K562 (cell line): Measurements from ENCODE around the gene EPB41L3. TPM values are rescaled to one million over a fixed set of nuclear protein-coding genes. Genes with fewer than 3 reads are reported as not detected.

ENCODE experiments used
- ATAC-seq: fragments of 200-7000 bp; cut with Tn5 transposase; 3 replicates; pipeline ENCODE4 v1.9.1; 2020; ENCODE audit warnings: moderate library complexity
- BruUV-seq: library from RNA; stranded (reverse); fragments of 400-500 nt; replicated peaks from 2 replicates; lab custom pipeline; 2021; lab: Mats Ljungman, UMichigan
- CTCF ChIA-PET: fragments of 300-600 bp; formaldehyde crosslinking; extraction: SDS; loops from one replicate; lab custom pipeline; 2021; ENCODE audit warnings: low intra/inter-chr PET ratio; lab: Yijun Ruan, JAX
- POLR2A ChIA-PET: fragments of 300-600, 350-650 bp; sonication (Branson Sonifier 250); formaldehyde crosslinking; extraction: SDS; loops from one replicate; lab custom pipeline; 2021; ENCODE audit warnings: antibody characterized with exemption, inconsistent platforms; lab: Yijun Ruan, JAX
- DNase-seq, 4 experiments: peaks; one replicate each; pipeline versions ENCODE4 v3.0.0 to v3.0.0-alpha.2; 2011 to 2018; ENCODE audit warnings: low spot score in 3 of 4, mixed read lengths in 3 of 4; ENCODE audit errors: extremely low read depth in 1 of 4
- FAIRE-seq: peaks from 2 replicates; lab custom pipeline; 2011; peaks lifted over from hg19 to GRCh38; lab: Jason Lieb, UNC
- H2AFZ ChIP-seq: 2 replicates; pipeline ENCODE4 v1.6.0; 2011; ENCODE audit warnings: low read depth, low read length, control low read depth, inconsistent platforms
- H3K27ac ChIP-seq: fragments of 200-600 bp; 3 replicates; pipeline ENCODE4 v1.8.0; 2011; ENCODE audit warnings: low read depth, mild to moderate bottlenecking, control low read depth, inconsistent platforms, low read length, moderate library complexity, mixed read lengths; ENCODE audit errors: extremely low read depth
- H3K27me3 ChIP-seq, 2 experiments: fragments of 300-600 bp in 1 of 2; 2 replicates in 1 of 2; 3 replicates in 1 of 2; pipeline versions ENCODE4 v1.6.0 to v1.8.0; 2011; ENCODE audit warnings: inconsistent platforms in 2 of 2, low read length in 2 of 2, mild to moderate bottlenecking in 1 of 2, mixed read lengths in 1 of 2, moderate library complexity in 1 of 2; ENCODE audit not compliant: control insufficient read depth in 2 of 2, insufficient read depth in 2 of 2
- H3K36me3 ChIP-seq: fragments of 300-600 bp; 3 replicates; pipeline ENCODE4 v1.8.0; 2011; ENCODE audit warnings: mild to moderate bottlenecking, low read length, inconsistent platforms; ENCODE audit not compliant: control insufficient read depth, insufficient read depth
- H3K4me1 ChIP-seq, 2 experiments: fragments of 200-600 bp in 1 of 2; replicated peaks in 1 of 2; 2 replicates in 1 of 2; 3 replicates in 1 of 2; pipeline versions ENCODE4 v1.5.1 to v1.8.0; 2011; ENCODE audit warnings: inconsistent platforms in 2 of 2, low read length in 2 of 2, mild to moderate bottlenecking in 1 of 2, mixed read lengths in 1 of 2, moderate library complexity in 1 of 2; ENCODE audit not compliant: control insufficient read depth in 2 of 2, insufficient read depth in 2 of 2
- H3K4me2 ChIP-seq: 2 replicates; pipeline ENCODE4 v1.6.1; 2011; ENCODE audit warnings: low read length, control low read depth, inconsistent platforms, mixed read lengths; ENCODE audit not compliant: insufficient read depth
- H3K4me3 ChIP-seq: fragments of 200-600 bp; sonication (generic), shearing (Covaris generic); 2 replicates; pipeline ENCODE4 v1.5.1; 2016; ENCODE audit warnings: control low read depth, inconsistent platforms
- H3K79me2 ChIP-seq: fragments of 200-600 bp; 3 replicates; pipeline ENCODE4 v1.8.0; 2011; ENCODE audit warnings: low read length, inconsistent platforms; ENCODE audit not compliant: control insufficient read depth, insufficient read depth
- H3K9ac ChIP-seq, 2 experiments: 2 replicates each; pipeline versions ENCODE4 v1.6.0 to v1.6.1; 2011; ENCODE audit warnings: low read depth in 2 of 2, low read length in 2 of 2, control low read depth in 1 of 2, inconsistent platforms in 1 of 2, mild to moderate bottlenecking in 1 of 2, mixed read lengths in 1 of 2; ENCODE audit not compliant: insufficient read depth in 1 of 2
- H3K9me1 ChIP-seq: one replicate; pipeline ENCODE4 v1.6.0; 2011; ENCODE audit warnings: inconsistent platforms, mild to moderate bottlenecking, low read length, moderate library complexity; ENCODE audit not compliant: control insufficient read depth, insufficient read depth
- H3K9me3 ChIP-seq: replicated peaks from 2 replicates; pipeline ENCODE4 v1.5.1; 2011; ENCODE audit warnings: low read depth, low read length, inconsistent platforms; ENCODE audit not compliant: control insufficient read depth, insufficient read depth
- H4K20me1 ChIP-seq: replicated peaks from 2 replicates; pipeline ENCODE4 v1.6.1; 2011; ENCODE audit warnings: low read length, inconsistent platforms, mixed read lengths; ENCODE audit not compliant: control insufficient read depth, insufficient read depth
- BRD4 ChIP-seq: fragments of 200-600 bp; sonication (generic); IDR thresholded peaks from 2 replicates; pipeline ENCODE4 v1.6.1; 2017; ENCODE audit warnings: inconsistent platforms
- DNMT1 ChIP-seq: fragments of 450-650 bp; IDR thresholded peaks from 2 replicates; pipeline ENCODE4 v1.6.1; 2016; ENCODE audit warnings: antibody characterized with exemption, mild to moderate bottlenecking
- SMAD4 ChIP-seq: fragments of 250-450 bp; sonication (Bioruptor Pico); conservative IDR thresholded peaks from 2 replicates; pipeline ENCODE4 v1.8.0; 2021; ENCODE audit warnings: inconsistent platforms, mild to moderate bottlenecking, moderate library complexity
- WGBS: fragments of 100-300 bp; shearing (Covaris generic); methylation state at CpG from one replicate; pipeline ENCODE4 v1.1.6; 2016; ENCODE audit warnings: low coverage, mixed read lengths; ENCODE audit not compliant: insufficient coverage; ENCODE audit errors: missing lambda C conversion rate; 5-methylcytosine and 5-hydroxymethylcytosine counted together
- in situ Hi-C: fragments of 300-500 bp; cut with MboI; formaldehyde crosslinking; loops from 4 replicates; pipeline ENCODE4 v1.15.0; 2018; ENCODE audit warnings: inconsistent platforms, mixed read lengths
- intact Hi-C: fragments of 100-400 bp; cut with micrococcal nuclease; formaldehyde crosslinking; loops from 2 replicates; pipeline ENCODE4 v1.14.2; 2022
- polyA plus RNA-seq, 8 experiments: library from polyadenylated mRNA; depleted of rRNA in 4 of 8; stranded (reverse) in 5 of 8; unstranded in 3 of 8; fragments of >200 nt; fragmentation: Nextera tagmentation in 2 of 8; fragmentation: Illumina TruSeq in 1 of 8; extraction: Ambion mirVana in 2 of 8; extraction: Trizol in 1 of 8; gene quantifications; 2 replicates each; pipeline versions ENCODE4 v1.2.1 to v1.2.3, GENCODE V29; 2011 to 2014; ENCODE audit warnings: inconsistent platforms in 1 of 8, missing spikeins in 1 of 8
- total RNA-seq, 7 experiments: library from RNA; depleted of rRNA in 6 of 7; stranded (reverse); fragments of >200 nt in 6 of 7; fragmentation: Illumina TruSeq in 2 of 7; extraction: Trizol in 2 of 7; gene quantifications; 2 replicates each; pipeline versions ENCODE4 v1.2.1 to v1.2.3, GENCODE V29; 2011 to 2021; ENCODE audit warnings: low replicate concordance in 1 of 7
- TF ChIP-seq, protein P1 (sequence below): fragments of 450-650 bp; formaldehyde crosslinking; IDR thresholded peaks from 2 replicates; pipeline ENCODE4 v1.4.0; 2022; ENCODE audit warnings: missing genetic modification characterization
- TF ChIP-seq, protein P2 (sequence below): fragments of 450-650 bp; IDR thresholded peaks from 2 replicates; pipeline ENCODE4 v1.6.1; 2018; ENCODE audit not compliant: partially characterized antibody

The EPB41L3 gene
- total and polyA plus RNA-seq, 9 of the 15 experiments (the other 6 are each of a cell fraction or from before 2014, with no cell fraction given): 0.44 to 0.49 TPM; not detected in 7

DNA sequence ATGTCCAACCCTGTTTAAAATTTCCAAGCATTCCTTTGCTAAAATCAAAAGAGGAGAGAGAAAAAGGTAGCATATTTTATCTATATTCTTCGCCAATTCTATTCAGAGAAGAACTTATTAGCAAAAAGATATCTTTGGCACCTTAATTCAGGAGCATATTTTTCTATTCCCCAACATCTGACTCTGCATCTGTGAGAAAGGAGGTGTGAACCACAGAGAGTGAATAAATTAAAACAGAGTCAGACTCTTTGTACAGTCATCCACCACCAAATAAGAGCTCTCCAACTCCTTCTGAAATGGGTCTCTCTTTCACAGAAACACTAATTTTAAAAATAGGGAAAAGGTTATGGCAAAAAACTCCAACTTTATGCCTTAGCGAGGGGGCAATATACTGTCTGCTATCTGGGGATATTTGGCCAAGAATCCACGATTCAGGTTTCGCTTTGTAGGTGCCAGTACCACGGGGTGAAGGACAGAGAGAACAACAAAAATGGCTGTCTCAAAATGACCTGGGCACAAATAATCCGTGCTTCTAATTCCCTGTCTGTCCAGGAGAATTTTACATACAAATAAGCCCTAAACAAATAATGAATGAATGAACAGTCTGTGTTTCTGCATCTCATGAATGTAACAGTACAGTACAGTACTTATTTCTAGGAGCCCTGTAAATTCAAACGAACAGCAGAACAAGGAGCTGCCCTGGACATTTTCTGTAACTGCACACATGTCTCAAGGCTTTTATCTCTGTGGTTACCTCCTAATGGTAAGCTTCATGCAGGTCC is 43.4 kb downstream of the EPB41L3 start:
- no peak overlapping the region for H3K9ac ChIP-seq
- DNase-seq (no peak), ATAC-seq (no peak), FAIRE-seq (no peak)
- BruUV-seq: no TSS peak
- WGBS: under 1% methylated on average over 7 of the region's 7 CpGs
- no peaks in the 10 kb centered on the region for H3K36me3 ChIP-seq
- TF ChIP-seq, protein P1, sequence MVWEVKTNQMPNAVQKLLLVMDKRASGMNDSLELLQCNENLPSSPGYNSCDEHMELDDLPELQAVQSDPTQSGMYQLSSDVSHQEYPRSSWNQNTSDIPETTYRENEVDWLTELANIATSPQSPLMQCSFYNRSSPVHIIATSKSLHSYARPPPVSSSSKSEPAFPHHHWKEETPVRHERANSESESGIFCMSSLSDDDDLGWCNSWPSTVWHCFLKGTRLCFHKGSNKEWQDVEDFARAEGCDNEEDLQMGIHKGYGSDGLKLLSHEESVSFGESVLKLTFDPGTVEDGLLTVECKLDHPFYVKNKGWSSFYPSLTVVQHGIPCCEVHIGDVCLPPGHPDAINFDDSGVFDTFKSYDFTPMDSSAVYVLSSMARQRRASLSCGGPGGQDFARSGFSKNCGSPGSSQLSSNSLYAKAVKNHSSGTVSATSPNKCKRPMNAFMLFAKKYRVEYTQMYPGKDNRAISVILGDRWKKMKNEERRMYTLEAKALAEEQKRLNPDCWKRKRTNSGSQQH (CRISPR knock-in tag): no peak
- no peak for TF ChIP-seq SMAD4
- TF ChIP-seq DNMT1: no peak
- TF ChIP-seq BRD4: no peak
- TF ChIP-seq, protein P2, sequence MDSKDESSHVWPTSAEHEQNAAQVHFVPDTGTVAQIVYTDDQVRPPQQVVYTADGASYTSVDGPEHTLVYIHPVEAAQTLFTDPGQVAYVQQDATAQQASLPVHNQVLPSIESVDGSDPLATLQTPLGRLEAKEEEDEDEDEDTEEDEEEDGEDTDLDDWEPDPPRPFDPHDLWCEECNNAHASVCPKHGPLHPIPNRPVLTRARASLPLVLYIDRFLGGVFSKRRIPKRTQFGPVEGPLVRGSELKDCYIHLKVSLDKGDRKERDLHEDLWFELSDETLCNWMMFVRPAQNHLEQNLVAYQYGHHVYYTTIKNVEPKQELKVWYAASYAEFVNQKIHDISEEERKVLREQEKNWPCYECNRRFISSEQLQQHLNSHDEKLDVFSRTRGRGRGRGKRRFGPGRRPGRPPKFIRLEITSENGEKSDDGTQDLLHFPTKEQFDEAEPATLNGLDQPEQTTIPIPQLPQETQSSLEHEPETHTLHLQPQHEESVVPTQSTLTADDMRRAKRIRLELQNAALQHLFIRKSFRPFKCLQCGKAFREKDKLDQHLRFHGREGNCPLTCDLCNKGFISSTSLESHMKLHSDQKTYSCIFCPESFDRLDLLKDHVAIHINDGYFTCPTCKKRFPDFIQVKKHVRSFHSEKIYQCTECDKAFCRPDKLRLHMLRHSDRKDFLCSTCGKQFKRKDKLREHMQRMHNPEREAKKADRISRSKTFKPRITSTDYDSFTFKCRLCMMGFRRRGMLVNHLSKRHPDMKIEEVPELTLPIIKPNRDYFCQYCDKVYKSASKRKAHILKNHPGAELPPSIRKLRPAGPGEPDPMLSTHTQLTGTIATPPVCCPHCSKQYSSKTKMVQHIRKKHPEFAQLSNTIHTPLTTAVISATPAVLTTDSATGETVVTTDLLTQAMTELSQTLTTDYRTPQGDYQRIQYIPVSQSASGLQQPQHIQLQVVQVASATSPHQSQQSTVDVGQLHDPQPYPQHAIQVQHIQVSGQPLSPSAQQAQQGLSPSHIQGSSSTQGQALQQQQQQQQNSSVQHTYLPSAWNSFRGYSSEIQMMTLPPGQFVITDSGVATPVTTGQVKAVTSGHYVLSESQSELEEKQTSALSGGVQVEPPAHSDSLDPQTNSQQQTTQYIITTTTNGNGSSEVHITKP: no peak
- no peaks in the 10 kb centered on the region for H3K79me2 ChIP-seq
- H3K9me3 ChIP-seq: no peaks in the 10 kb centered on the region
- H3K27me3 ChIP-seq: no peaks in the 10 kb centered on the region
- no peaks in the 10 kb centered on the region for H3K4me1 ChIP-seq
- H3K4me2 ChIP-seq: no peak overlapping the region
- ChIA-PET POLR2A (no interaction called here), CTCF (no interaction called here)
- no peaks in the 10 kb centered on the region for H4K20me1 ChIP-seq
- H3K27ac ChIP-seq: no peak overlapping the region
- in situ Hi-C loops: no loop called here
- no peak overlapping the region for H2AFZ ChIP-seq
- no peaks in the 10 kb centered on the region for H3K9me1 ChIP-seq
- H3K4me3 ChIP-seq: no peak overlapping the region
- intact Hi-C loops: no loop called here
